Esophagus muscularis mucosa (tissue), 3 donors: ENCODE results near the gene PLB1.

Experiments
- POLR2A ChIP-seq: fragments of 450-650 bp; IDR thresholded peaks from one replicate; pipeline ENCODE4 v1.6.1; 2017; ENCODE audit warnings: antibody characterized with exemption, moderate library complexity, mild to moderate bottlenecking, low read depth
- TF ChIP-seq, protein P1 (sequence below), 3 experiments: fragments of 200-600 bp in 2 of 3; fragments of 450-650 bp in 1 of 3; sonication (generic) in 2 of 3; IDR thresholded peaks; one replicate each; pipeline ENCODE4 v1.5.1; 2017 to 2019; ENCODE audit warnings: antibody characterized with exemption in 3 of 3, mild to moderate bottlenecking in 2 of 3, moderate library complexity in 1 of 3

DNA sequence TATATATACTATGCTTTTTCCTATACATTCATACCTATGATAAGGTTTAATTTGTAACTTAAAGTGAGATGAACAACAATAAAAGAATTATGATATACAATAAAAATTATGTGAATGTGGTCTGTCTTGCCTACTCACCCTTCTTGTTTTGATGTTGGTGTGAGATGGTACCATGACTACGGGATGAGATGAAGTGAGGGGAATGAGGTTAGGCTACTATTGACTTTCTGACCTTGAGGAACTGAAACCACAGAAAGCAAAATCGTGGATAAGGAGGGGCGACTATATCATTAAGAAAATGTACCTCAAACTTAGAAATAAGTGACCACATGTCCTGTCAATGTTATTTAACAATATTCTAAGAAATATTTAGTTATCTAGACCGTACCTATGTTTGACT lies 151.8 kb downstream of the PLB1 start:
- TF ChIP-seq, protein P1, sequence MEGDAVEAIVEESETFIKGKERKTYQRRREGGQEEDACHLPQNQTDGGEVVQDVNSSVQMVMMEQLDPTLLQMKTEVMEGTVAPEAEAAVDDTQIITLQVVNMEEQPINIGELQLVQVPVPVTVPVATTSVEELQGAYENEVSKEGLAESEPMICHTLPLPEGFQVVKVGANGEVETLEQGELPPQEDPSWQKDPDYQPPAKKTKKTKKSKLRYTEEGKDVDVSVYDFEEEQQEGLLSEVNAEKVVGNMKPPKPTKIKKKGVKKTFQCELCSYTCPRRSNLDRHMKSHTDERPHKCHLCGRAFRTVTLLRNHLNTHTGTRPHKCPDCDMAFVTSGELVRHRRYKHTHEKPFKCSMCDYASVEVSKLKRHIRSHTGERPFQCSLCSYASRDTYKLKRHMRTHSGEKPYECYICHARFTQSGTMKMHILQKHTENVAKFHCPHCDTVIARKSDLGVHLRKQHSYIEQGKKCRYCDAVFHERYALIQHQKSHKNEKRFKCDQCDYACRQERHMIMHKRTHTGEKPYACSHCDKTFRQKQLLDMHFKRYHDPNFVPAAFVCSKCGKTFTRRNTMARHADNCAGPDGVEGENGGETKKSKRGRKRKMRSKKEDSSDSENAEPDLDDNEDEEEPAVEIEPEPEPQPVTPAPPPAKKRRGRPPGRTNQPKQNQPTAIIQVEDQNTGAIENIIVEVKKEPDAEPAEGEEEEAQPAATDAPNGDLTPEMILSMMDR (IDR thresholded peaks at IDR 0.05): no peak
- TF ChIP-seq POLR2A: no peak
